HCT116 (cell line): Measurements from ENCODE around the gene MRPL20. TPM values are rescaled to one million over a fixed set of nuclear protein-coding genes. Genes with fewer than 3 reads are reported as not detected.

Experiments
- CBX3 ChIP-seq: IDR thresholded peaks from 2 replicates; pipeline ENCODE4 v1.6.1; 2012; ENCODE audit warnings: low read depth
- EGR1 ChIP-seq: IDR thresholded peaks from 2 replicates; pipeline ENCODE4 v1.6.1; 2012; ENCODE audit warnings: low read depth
- FOSL1 ChIP-seq: IDR thresholded peaks from 2 replicates; pipeline ENCODE4 v1.6.1; 2012; ENCODE audit warnings: low read depth
- SRF ChIP-seq: IDR thresholded peaks from 2 replicates; pipeline ENCODE4 v1.6.1; 2012; ENCODE audit warnings: low read depth
- TCF7L2 ChIP-seq: IDR thresholded peaks from 2 replicates; pipeline ENCODE4 v1.7.0; 2011; ENCODE audit warnings: borderline replicate concordance, inconsistent platforms; ENCODE audit not compliant: insufficient read depth, insufficient read length; ENCODE audit errors: extremely low read depth
- ZFX ChIP-seq: fragments of 450-650 bp; IDR thresholded peaks from 2 replicates; pipeline ENCODE4 v1.6.1; 2017
- total RNA-seq: library from RNA; stranded (reverse); gene quantifications from one replicate; pipeline ENCODE4 v1.2.1, GENCODE V29; 2021; ENCODE audit not compliant: unreplicated experiment
- TF ChIP-seq, protein P1 (sequence below): IDR thresholded peaks from 2 replicates; pipeline ENCODE4 v1.6.1; 2012; ENCODE audit warnings: low read depth
- TF ChIP-seq, protein P2 (sequence below): IDR thresholded peaks from 2 replicates; pipeline ENCODE4 v1.6.1; 2012
- TF ChIP-seq, protein P3 (sequence below): IDR thresholded peaks from 2 replicates; pipeline ENCODE4 v1.6.1; 2012
- TF ChIP-seq, protein P4 (sequence below): IDR thresholded peaks from 2 replicates; pipeline ENCODE4 v1.6.1; 2011; ENCODE audit warnings: mild to moderate bottlenecking, low read length, moderate library complexity; ENCODE audit not compliant: insufficient replicate concordance; ENCODE audit errors: extremely low read depth

Gene MRPL20
- total RNA-seq, 1 experiment from 2014 or later, result 131 TPM

DNA sequence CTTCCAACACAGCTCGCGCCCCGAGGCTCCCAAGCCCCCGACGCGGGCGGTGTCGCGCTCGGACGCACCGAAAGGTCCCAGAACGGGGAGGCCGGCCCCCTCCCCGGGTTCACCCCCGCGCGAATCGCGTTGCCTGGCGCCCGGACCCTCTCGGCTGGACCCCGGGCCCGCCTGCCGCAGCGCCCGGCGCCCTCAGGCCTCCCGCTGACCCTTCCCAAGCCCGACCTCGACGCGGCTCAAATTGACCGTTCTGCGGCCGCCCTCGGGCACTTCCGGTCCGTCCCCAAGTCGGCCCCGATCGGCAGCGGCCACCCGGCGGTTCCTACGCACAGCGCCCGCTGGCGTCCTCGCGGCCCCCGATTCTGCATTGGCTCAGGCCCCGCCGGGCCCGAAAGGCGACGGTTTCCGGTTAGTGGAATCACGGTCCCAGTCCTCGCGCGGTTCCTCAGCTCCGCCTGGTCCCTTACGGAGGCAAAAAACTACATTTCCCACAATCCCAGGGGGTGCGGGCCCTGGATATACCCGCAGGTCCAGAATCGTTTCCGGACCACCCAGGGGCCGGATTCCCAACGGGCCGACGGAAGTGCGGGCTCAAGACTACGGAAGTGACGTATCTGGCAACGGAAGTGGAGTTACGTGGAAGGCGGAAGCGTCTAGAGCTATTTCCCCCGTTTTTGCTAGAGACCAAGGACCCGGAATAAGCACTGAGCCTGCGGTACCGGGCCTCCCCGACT lies 32.0 kb downstream of the MRPL20 start, which contains the start of gene AURKAIP1 (continued):
- TF ChIP-seq, protein P1, sequence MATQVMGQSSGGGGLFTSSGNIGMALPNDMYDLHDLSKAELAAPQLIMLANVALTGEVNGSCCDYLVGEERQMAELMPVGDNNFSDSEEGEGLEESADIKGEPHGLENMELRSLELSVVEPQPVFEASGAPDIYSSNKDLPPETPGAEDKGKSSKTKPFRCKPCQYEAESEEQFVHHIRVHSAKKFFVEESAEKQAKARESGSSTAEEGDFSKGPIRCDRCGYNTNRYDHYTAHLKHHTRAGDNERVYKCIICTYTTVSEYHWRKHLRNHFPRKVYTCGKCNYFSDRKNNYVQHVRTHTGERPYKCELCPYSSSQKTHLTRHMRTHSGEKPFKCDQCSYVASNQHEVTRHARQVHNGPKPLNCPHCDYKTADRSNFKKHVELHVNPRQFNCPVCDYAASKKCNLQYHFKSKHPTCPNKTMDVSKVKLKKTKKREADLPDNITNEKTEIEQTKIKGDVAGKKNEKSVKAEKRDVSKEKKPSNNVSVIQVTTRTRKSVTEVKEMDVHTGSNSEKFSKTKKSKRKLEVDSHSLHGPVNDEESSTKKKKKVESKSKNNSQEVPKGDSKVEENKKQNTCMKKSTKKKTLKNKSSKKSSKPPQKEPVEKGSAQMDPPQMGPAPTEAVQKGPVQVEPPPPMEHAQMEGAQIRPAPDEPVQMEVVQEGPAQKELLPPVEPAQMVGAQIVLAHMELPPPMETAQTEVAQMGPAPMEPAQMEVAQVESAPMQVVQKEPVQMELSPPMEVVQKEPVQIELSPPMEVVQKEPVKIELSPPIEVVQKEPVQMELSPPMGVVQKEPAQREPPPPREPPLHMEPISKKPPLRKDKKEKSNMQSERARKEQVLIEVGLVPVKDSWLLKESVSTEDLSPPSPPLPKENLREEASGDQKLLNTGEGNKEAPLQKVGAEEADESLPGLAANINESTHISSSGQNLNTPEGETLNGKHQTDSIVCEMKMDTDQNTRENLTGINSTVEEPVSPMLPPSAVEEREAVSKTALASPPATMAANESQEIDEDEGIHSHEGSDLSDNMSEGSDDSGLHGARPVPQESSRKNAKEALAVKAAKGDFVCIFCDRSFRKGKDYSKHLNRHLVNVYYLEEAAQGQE, result no peak
- peak; percentile 94 for TF ChIP-seq EGR1
- TF ChIP-seq CBX3, result peak; percentile 99
- TF ChIP-seq, protein P2, sequence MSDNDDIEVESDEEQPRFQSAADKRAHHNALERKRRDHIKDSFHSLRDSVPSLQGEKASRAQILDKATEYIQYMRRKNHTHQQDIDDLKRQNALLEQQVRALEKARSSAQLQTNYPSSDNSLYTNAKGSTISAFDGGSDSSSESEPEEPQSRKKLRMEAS, result peak; percentile 94
- no peak for TF ChIP-seq FOSL1
- TF ChIP-seq ZFX, result peak; percentile 81
- TF ChIP-seq, protein P3, sequence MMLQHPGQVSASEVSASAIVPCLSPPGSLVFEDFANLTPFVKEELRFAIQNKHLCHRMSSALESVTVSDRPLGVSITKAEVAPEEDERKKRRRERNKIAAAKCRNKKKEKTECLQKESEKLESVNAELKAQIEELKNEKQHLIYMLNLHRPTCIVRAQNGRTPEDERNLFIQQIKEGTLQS, result no peak
- peak; percentile 94 for TF ChIP-seq SRF
- TF ChIP-seq, protein P4, sequence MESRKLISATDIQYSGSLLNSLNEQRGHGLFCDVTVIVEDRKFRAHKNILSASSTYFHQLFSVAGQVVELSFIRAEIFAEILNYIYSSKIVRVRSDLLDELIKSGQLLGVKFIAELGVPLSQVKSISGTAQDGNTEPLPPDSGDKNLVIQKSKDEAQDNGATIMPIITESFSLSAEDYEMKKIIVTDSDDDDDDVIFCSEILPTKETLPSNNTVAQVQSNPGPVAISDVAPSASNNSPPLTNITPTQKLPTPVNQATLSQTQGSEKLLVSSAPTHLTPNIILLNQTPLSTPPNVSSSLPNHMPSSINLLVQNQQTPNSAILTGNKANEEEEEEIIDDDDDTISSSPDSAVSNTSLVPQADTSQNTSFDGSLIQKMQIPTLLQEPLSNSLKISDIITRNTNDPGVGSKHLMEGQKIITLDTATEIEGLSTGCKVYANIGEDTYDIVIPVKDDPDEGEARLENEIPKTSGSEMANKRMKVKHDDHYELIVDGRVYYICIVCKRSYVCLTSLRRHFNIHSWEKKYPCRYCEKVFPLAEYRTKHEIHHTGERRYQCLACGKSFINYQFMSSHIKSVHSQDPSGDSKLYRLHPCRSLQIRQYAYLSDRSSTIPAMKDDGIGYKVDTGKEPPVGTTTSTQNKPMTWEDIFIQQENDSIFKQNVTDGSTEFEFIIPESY, result peak; percentile 96
- TF ChIP-seq TCF7L2, result peak; percentile 47
